Measurements from ENCODE around the gene ZNF618.

The ZNF618 gene

GRCh38 chr9:114029311-114030170, 153.4 kb downstream of the ZNF618 start:
- H4K20me1 ChIP-seq (ENCODE audit: control insufficient read depth, insufficient read depth, low read depth, low read length): no peaks in the 10 kb centered on the region
- H3K27ac ChIP-seq (ENCODE audit: low read depth, low read length): no peak overlapping the region
- no peak for TF ChIP-seq EZH2phosphoT487 (IDR thresholded peaks at IDR 0.05; ENCODE audit: borderline replicate concordance, low read length)
- TF ChIP-seq, protein P1, sequence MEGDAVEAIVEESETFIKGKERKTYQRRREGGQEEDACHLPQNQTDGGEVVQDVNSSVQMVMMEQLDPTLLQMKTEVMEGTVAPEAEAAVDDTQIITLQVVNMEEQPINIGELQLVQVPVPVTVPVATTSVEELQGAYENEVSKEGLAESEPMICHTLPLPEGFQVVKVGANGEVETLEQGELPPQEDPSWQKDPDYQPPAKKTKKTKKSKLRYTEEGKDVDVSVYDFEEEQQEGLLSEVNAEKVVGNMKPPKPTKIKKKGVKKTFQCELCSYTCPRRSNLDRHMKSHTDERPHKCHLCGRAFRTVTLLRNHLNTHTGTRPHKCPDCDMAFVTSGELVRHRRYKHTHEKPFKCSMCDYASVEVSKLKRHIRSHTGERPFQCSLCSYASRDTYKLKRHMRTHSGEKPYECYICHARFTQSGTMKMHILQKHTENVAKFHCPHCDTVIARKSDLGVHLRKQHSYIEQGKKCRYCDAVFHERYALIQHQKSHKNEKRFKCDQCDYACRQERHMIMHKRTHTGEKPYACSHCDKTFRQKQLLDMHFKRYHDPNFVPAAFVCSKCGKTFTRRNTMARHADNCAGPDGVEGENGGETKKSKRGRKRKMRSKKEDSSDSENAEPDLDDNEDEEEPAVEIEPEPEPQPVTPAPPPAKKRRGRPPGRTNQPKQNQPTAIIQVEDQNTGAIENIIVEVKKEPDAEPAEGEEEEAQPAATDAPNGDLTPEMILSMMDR (IDR thresholded peaks at IDR 0.05; ENCODE audit: low read depth, low read length, poor library complexity, severe bottlenecking): no peak
- no peaks in the 10 kb centered on the region for H3K9me2 ChIP-seq (replicated peaks; ENCODE audit: control insufficient read depth, low read length)
- no peaks in the 10 kb centered on the region for H3K4me1 ChIP-seq (ENCODE audit: control insufficient read depth, low read length)
- no peaks in the 10 kb centered on the region for H3F3A ChIP-seq (ENCODE audit: control insufficient read depth, insufficient read depth)
- no peaks in the 10 kb centered on the region for H3K36me3 ChIP-seq (ENCODE audit: control insufficient read depth, low read length)
- no peak overlapping the region for H3K4me3 ChIP-seq (ENCODE audit: low read length)
- H3K79me2 ChIP-seq (ENCODE audit: control insufficient read depth, low read length): no peaks in the 10 kb centered on the region
- no peak overlapping the region for H3K4me2 ChIP-seq (ENCODE audit: low read length)
- no peaks in the 10 kb centered on the region for H3K9me3 ChIP-seq (ENCODE audit: control insufficient read depth, insufficient read depth, low read length)
- no peaks in the 10 kb centered on the region for H3K27me3 ChIP-seq (ENCODE audit: control insufficient read depth, low read length)

DNA sequence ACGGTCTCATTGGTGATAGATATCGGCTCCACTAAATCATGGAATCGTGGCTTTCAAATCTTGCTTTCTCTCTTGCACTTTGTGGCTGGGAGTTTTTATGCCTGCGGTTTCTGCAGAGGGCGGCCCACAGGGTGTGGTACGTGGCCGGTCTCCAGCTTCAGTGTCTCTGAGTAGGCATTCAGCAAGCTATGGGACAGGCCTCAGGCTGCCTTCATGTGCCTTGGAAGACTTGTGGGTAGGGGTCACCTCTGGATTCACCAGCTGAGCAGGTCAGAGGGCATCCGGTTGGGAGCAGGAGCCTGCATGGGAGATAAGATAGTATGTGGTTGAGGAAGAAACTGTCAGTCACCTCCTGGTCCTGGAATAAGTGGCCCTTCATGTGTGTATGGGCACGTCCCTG, 154.3 kb downstream of the ZNF618 start:
- H3K9me3 ChIP-seq (ENCODE audit: control insufficient read depth, insufficient read depth, low read length): no peaks in the 10 kb centered on the region
- no peaks in the 10 kb centered on the region for H3F3A ChIP-seq (ENCODE audit: control insufficient read depth, insufficient read depth)
- no peaks in the 10 kb centered on the region for H3K36me3 ChIP-seq (ENCODE audit: control insufficient read depth, low read length)
- no peaks in the 10 kb centered on the region for H4K20me1 ChIP-seq (ENCODE audit: control insufficient read depth, insufficient read depth, low read depth, low read length)
- no peaks in the 10 kb centered on the region for H3K79me2 ChIP-seq (ENCODE audit: control insufficient read depth, low read length)
- H3K9me2 ChIP-seq (replicated peaks; ENCODE audit: control insufficient read depth, low read length): no peaks in the 10 kb centered on the region
- H3K27ac ChIP-seq (ENCODE audit: low read depth, low read length): no peak overlapping the region
- H3K4me3 ChIP-seq (ENCODE audit: low read length): no peak overlapping the region
- no peak for TF ChIP-seq EZH2phosphoT487 (IDR thresholded peaks at IDR 0.05; ENCODE audit: borderline replicate concordance, low read length)
- TF ChIP-seq, protein P1 (IDR thresholded peaks at IDR 0.05; ENCODE audit: low read depth, low read length, poor library complexity, severe bottlenecking): no peak
- no peak overlapping the region for H3K4me2 ChIP-seq (ENCODE audit: low read length)
- H3K4me1 ChIP-seq (ENCODE audit: control insufficient read depth, low read length): no peaks in the 10 kb centered on the region
- H3K27me3 ChIP-seq (ENCODE audit: control insufficient read depth, low read length): no peaks in the 10 kb centered on the region

DNA sequence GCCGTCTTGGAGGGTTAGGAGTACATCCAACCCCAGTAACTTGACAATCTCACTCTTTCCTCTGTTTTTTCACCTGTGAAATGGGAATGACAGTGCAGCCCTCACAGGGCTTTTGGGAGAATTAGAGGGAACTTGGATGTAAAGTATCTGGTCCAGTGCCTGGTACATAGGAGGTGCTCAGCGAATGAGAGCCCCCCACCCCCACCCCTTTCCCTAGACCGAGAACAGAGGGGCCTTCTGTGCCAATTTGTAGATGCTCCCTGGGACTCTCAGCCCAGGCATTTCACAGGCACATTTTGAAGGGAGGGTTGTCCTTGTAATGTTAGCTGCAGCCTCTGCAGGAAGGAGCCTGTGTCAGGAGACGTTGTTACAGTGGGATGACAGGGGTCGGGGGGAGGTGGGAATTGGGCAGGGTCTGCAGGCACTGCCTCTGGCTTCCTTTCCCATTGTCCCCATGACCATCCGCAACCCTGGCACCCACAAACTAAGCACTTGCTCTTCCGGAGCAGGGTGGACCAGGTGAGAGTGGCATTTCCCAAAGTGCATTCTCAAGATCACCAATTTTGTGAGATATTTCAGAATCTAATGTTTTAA, 155.0 kb downstream of the ZNF618 start:
- Histone ChIP-seq H3K36me3 (ENCODE audit: control insufficient read depth, low read length) (no peaks in the 10 kb centered on the region), H3K27ac (ENCODE audit: low read depth, low read length) (no peak overlapping the region), H3K4me1 (ENCODE audit: control insufficient read depth, low read length) (no peaks in the 10 kb centered on the region), H3K4me3 (ENCODE audit: low read length) (no peak overlapping the region), H3K9me2 (replicated peaks; ENCODE audit: control insufficient read depth, low read length) (no peaks in the 10 kb centered on the region), H3K4me2 (ENCODE audit: low read length) (no peak overlapping the region), H3K9me3 (ENCODE audit: control insufficient read depth, insufficient read depth, low read length) (no peaks in the 10 kb centered on the region), H4K20me1 (ENCODE audit: control insufficient read depth, insufficient read depth, low read depth, low read length) (no peaks in the 10 kb centered on the region), H3K27me3 (ENCODE audit: control insufficient read depth, low read length) (no peaks in the 10 kb centered on the region), H3K79me2 (ENCODE audit: control insufficient read depth, low read length) (no peaks in the 10 kb centered on the region), H3F3A (ENCODE audit: control insufficient read depth, insufficient read depth) (no peaks in the 10 kb centered on the region)
- TF ChIP-seq, protein P1 (IDR thresholded peaks at IDR 0.05; ENCODE audit: low read depth, low read length, poor library complexity, severe bottlenecking): no peak
- TF ChIP-seq EZH2phosphoT487 (IDR thresholded peaks at IDR 0.05; ENCODE audit: borderline replicate concordance, low read length): no peak
